BJ (cell line): ENCODE data around the gene RBMXL3. TPM values are rescaled to one million over a fixed set of nuclear protein-coding genes. Genes with fewer than 3 reads are reported as not detected.

Experiments used
- CTCF ChIA-PET: fragments of 350-600 bp; formaldehyde crosslinking; extraction: SDS; loops from one replicate; lab custom pipeline; 2021; ENCODE audit warnings: antibody characterized with exemption, inconsistent platforms; lab: Yijun Ruan, JAX
- POLR2A ChIA-PET: fragments of 300-600 bp; sonication (Branson Sonifier 250); formaldehyde crosslinking; extraction: SDS; loops from one replicate; lab custom pipeline; 2021; ENCODE audit warnings: antibody characterized with exemption; lab: Charles Lee
- DNase-seq: peaks from one replicate; pipeline ENCODE4 v3.0.0-alpha.2; 2011; ENCODE audit warnings: low read depth
- H3K27me3 ChIP-seq: 2 replicates; pipeline ENCODE4 v1.6.0; 2011; ENCODE audit warnings: low read length; ENCODE audit not compliant: control insufficient read depth, insufficient read depth
- H3K36me3 ChIP-seq: 2 replicates; pipeline ENCODE4 v1.5.1; 2011; ENCODE audit warnings: low read length; ENCODE audit not compliant: control insufficient read depth, insufficient read depth
- H3K4me3 ChIP-seq: 2 replicates; pipeline ENCODE4 v1.5.1; 2011; ENCODE audit warnings: low read depth, mild to moderate bottlenecking, control low read depth, low read length
- CTCF ChIP-seq: IDR thresholded peaks from 2 replicates; pipeline ENCODE4 v1.5.1; 2011; ENCODE audit warnings: low read depth, mild to moderate bottlenecking, control low read depth, inconsistent platforms, low read length, moderate library complexity; ENCODE audit not compliant: insufficient read depth
- polyA minus RNA-seq: library from RNA; depleted of rRNA, polyadenylated mRNA; stranded (reverse); fragments of >200 nt; gene quantifications from 2 replicates; pipeline ENCODE4 v1.2.3, GENCODE V29; 2011; rRNA and poly(A)+ RNA removed
- polyA plus RNA-seq: library from polyadenylated mRNA; depleted of rRNA; stranded (reverse); fragments of >200 nt; gene quantifications from 2 replicates; pipeline ENCODE4 v1.2.3, GENCODE V29; 2011; rRNA removed

Gene RBMXL3
- polyA plus RNA-seq (not detected in 2 replicates), polyA minus RNA-seq (not detected in 2 replicates)

GRCh38 chrX:115189110-115189509, at the start of gene RBMXL3:
Gene RBMXL3, plus strand, starts transcription at chrX:115189410. Its CDS starts 32 bp downstream, at chrX:115189442.
- Histone ChIP-seq H3K4me3 (no peak within 1 kb of the TSS), H3K27me3 (no peaks in the 10 kb centered on the region), H3K36me3 (no peaks in the 10 kb centered on the region)
- no peak for DNase-seq
- ChIA-PET CTCF (no interaction called here), POLR2A (no interaction called here)
- no peak for TF ChIP-seq CTCF

- DNase-seq, result no peak
- no peak for TF ChIP-seq CTCF
- Histone ChIP-seq H3K36me3 (no peaks in the 10 kb centered on the region), H3K4me3 (no peak overlapping the region), H3K27me3 (no peaks in the 10 kb centered on the region)
- POLR2A ChIA-PET, result no interaction called here
- CTCF ChIA-PET, result no interaction called here
These were observed 47.2 kb upstream of the RBMXL3 start for GRCh38 chrX:115142057-115142456.

- CTCF ChIA-PET, result interaction anchor here (0.8 to 1.5 kb wide), 3 partner anchors 9 to 539 kb away, joined by 4 read pairs; no protein-coding TSS in a partner anchor
- H3K4me3 ChIP-seq, result no peak overlapping the region
- no peak for DNase-seq
- no peaks in the 10 kb centered on the region for H3K27me3 ChIP-seq
- peak; percentile 33 for TF ChIP-seq CTCF
- no peaks in the 10 kb centered on the region for H3K36me3 ChIP-seq
- POLR2A ChIA-PET, result interaction anchor here (0.5 kb wide), 1 partner anchor 513 kb away, joined by 3 read pairs; no protein-coding TSS in a partner anchor
These were observed 42.0 kb upstream of the RBMXL3 start for GRCh38 chrX:115147220-115147619.

DNA sequence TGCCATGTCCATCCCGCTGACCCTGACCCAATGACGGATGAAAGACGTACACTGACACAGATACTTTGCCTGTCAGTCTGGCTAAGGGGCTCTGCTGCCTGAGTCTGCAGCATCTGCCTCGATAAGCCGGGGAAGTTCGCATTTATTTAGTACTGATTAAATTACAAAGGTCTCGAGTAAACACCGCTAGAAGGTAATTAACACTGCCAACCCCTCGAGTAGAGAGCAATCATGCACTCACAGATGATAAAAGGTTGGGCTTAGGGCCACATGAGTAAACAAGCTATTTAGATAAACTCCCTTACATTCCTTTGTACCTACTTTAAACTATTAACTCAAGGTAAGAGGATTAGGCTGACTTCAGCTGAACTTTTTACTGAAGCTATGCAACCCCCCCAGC, 16.0 kb upstream of the RBMXL3 start:
- Histone ChIP-seq H3K36me3 (no peaks in the 10 kb centered on the region), H3K4me3 (no peak overlapping the region), H3K27me3 (no peaks in the 10 kb centered on the region)
- TF ChIP-seq CTCF, result no peak
- CTCF ChIA-PET, result no interaction called here
- POLR2A ChIA-PET, result no interaction called here
- DNase-seq, result no peak

GRCh38 chrX:115174548-115174947, 14.7 kb upstream of the RBMXL3 start:
- no peak for DNase-seq
- H3K27me3 ChIP-seq, result no peaks in the 10 kb centered on the region
- H3K36me3 ChIP-seq, result no peaks in the 10 kb centered on the region
- TF ChIP-seq CTCF, result no peak
- CTCF ChIA-PET, result no interaction called here
- POLR2A ChIA-PET, result no interaction called here
- H3K4me3 ChIP-seq, result no peak overlapping the region
